HG02943 (cell line): ENCODE results near the gene INTS7.

Experiments used
- ATAC-seq: cut with Tn5 transposase; IDR thresholded peaks from one replicate; pipeline ENCODE4 v1.9.1; 2021; ENCODE audit warnings: mild to moderate bottlenecking, low read depth, moderate library complexity; ENCODE audit not compliant: unreplicated experiment

Gene INTS7

GRCh38 chr1:212035123-212035834, at the start of gene INTS7, which contains the start of gene DTL:
Gene INTS7 (minus strand): TSS chr1:212035557. CDS start chr1:212035437, 120 bp downstream.
Gene DTL (plus strand): TSS chr1:212035748. CDS start chr1:212035891, 143 bp downstream.
- ATAC-seq, result peak; percentile 79

- ATAC-seq, result no peak
Measured at GRCh38 chr1:212082765-212083406, 47.5 kb upstream of the INTS7 start.

GRCh38 chr1:212078826-212079225, 43.5 kb upstream of the INTS7 start:
- no peak for ATAC-seq

- no peak for ATAC-seq
Measured at GRCh38 chr1:212077028-212077427, 41.7 kb upstream of the INTS7 start.

GRCh38 chr1:212074856-212075255, 39.5 kb upstream of the INTS7 start:
- no peak for ATAC-seq

GRCh38 chr1:212074313-212074712, 39.0 kb upstream of the INTS7 start:
- ATAC-seq, result no peak

- no peak for ATAC-seq
Measured at GRCh38 chr1:212073490-212073889, 38.1 kb upstream of the INTS7 start.

GRCh38 chr1:212072047-212072446, 36.7 kb upstream of the INTS7 start:
- no peak for ATAC-seq

- no peak for ATAC-seq
Measured at GRCh38 chr1:212070720-212071302, 35.5 kb upstream of the INTS7 start.

- ATAC-seq, result no peak
Measured at GRCh38 chr1:212067787-212068186, 32.4 kb upstream of the INTS7 start.

- ATAC-seq, result no peak
Measured at GRCh38 chr1:212062832-212063438, 27.6 kb upstream of the INTS7 start.

GRCh38 chr1:212060632-212061472, 25.5 kb upstream of the INTS7 start:
- ATAC-seq, result no peak

GRCh38 chr1:212055333-212055732, 20.0 kb upstream of the INTS7 start:
- no peak for ATAC-seq

GRCh38 chr1:212053993-212054392, 18.6 kb upstream of the INTS7 start:
- ATAC-seq, result no peak

- ATAC-seq, result no peak
Measured at GRCh38 chr1:212045981-212046380, 10.6 kb upstream of the INTS7 start.

- ATAC-seq, result no peak
Measured at GRCh38 chr1:212044851-212045250, 9.5 kb upstream of the INTS7 start.

- no peak for ATAC-seq
Measured at GRCh38 chr1:212042436-212042835, 7.1 kb upstream of the INTS7 start.

- ATAC-seq, result no peak
Measured at GRCh38 chr1:212040629-212041412, 5.5 kb upstream of the INTS7 start.

GRCh38 chr1:212039622-212040021, 4.3 kb upstream of the INTS7 start:
- no peak for ATAC-seq

- no peak for ATAC-seq
Measured at GRCh38 chr1:212037900-212038299, 2.5 kb upstream of the INTS7 start.
